Measurements from ENCODE around the gene P2RY6.

P2RY6 gene

DNA sequence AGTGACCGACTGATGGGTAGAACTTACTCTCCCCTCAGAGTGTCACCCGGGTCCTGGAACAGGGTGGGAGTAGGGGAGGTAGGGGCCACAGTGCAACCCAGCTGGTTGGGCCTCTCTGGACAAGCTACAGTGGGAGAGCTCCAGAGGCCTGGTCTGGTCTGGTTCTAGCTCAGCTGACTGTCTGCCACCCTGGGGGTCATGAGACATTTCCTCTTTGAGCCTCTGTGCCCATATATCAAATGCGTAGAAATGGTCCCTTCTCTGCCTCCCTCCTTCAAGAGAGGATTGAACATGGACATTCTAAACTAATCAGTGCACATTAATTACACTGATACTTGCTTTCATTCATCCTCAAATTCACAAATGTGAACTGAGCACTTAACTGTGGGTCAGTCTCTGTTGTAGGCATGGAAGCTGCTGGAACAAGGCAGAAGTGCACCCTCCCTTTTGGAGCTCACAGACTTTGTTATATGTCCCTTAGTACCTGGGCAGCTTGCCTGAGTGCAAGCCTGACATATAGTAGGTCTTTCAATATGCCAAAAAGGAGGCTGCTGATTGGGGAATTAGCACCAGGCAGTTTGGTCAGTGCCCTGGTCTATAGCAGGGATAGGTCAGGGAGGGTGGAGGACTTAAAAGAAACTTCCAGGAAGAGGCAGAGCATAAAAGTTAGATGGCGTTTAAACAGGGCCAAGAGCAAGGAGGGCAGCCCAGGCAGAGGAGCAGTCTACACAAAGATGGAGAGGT, 61.7 kb downstream of the P2RY6 start:
- Histone ChIP-seq H3K27ac (no peak overlapping the region), H3K27me3 (ENCODE audit: control insufficient read depth, insufficient read depth, low read length) (no peaks in the 10 kb centered on the region), H3K9ac (no peak overlapping the region), H2AFZ (no peak overlapping the region), H3K36me3 (ENCODE audit: control insufficient read depth, insufficient read depth, low read length) (no peaks in the 10 kb centered on the region), H3K9me3 (ENCODE audit: control insufficient read depth, low read length) (no peaks in the 10 kb centered on the region), H3K4me2 (ENCODE audit: low read length) (no peak overlapping the region), H3K4me3 (ENCODE audit: low read depth, low read length) (no peak overlapping the region), H3K79me2 (peaks cover 17% of the 10 kb centered on the region), H3K4me1 (peaks cover 8% of the 10 kb centered on the region)
- TF ChIP-seq, protein P1, sequence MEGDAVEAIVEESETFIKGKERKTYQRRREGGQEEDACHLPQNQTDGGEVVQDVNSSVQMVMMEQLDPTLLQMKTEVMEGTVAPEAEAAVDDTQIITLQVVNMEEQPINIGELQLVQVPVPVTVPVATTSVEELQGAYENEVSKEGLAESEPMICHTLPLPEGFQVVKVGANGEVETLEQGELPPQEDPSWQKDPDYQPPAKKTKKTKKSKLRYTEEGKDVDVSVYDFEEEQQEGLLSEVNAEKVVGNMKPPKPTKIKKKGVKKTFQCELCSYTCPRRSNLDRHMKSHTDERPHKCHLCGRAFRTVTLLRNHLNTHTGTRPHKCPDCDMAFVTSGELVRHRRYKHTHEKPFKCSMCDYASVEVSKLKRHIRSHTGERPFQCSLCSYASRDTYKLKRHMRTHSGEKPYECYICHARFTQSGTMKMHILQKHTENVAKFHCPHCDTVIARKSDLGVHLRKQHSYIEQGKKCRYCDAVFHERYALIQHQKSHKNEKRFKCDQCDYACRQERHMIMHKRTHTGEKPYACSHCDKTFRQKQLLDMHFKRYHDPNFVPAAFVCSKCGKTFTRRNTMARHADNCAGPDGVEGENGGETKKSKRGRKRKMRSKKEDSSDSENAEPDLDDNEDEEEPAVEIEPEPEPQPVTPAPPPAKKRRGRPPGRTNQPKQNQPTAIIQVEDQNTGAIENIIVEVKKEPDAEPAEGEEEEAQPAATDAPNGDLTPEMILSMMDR (IDR thresholded peaks at IDR 0.05): no peak

DNA sequence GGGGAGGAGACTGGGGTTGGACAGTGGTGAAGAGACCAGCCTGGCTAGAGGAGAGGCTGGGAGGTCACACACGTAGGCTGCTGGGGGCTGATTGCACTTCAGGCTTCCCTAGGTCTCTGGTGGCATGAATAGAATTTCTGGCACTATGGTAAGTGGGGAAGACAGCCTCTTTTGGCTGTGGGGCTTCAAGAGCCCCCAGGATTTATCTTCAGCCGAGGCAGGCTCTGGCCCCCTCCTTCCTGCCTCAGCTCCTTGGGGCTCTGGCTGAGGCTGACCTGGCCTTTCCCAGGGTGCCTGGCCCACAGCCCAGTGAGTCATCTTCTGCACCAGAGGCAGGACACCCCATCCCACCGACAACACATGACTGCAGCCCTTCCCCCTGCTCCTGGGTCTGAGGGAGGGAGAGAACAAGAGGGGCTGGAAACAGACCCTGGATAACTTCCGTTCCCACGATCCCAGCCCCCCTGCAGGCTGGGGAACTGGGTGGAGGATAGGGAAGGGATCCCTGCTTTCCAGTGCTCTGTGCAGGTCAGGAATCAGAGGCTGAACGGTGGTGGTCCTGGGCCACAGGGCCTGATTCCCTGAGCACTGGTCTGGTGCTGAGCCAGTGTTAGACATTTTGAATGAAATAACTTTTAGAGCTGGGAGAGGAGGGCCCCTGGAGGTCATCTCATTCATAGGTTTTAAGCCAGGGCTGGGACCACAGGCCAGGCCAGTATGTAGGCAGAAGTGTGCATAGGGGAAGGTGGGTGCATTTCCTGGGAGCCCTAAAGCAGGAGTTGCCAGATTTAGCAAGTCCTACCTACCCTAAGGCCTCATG, 62.5 kb downstream of the P2RY6 start:
- peak overlapping the region; percentile 6 for H3K27ac ChIP-seq
- peaks cover 8% of the 10 kb centered on the region for H3K4me1 ChIP-seq
- no peaks in the 10 kb centered on the region for H3K36me3 ChIP-seq (ENCODE audit: control insufficient read depth, insufficient read depth, low read length)
- H3K9me3 ChIP-seq (ENCODE audit: control insufficient read depth, low read length): no peaks in the 10 kb centered on the region
- peaks cover 20% of the 10 kb centered on the region for H3K79me2 ChIP-seq
- H3K27me3 ChIP-seq (ENCODE audit: control insufficient read depth, insufficient read depth, low read length): no peaks in the 10 kb centered on the region
- H2AFZ ChIP-seq: no peak overlapping the region
- no peak overlapping the region for H3K4me3 ChIP-seq (ENCODE audit: low read depth, low read length)
- TF ChIP-seq, protein P1 (IDR thresholded peaks at IDR 0.05): no peak
- no peak overlapping the region for H3K9ac ChIP-seq
- no peak overlapping the region for H3K4me2 ChIP-seq (ENCODE audit: low read length)

DNA sequence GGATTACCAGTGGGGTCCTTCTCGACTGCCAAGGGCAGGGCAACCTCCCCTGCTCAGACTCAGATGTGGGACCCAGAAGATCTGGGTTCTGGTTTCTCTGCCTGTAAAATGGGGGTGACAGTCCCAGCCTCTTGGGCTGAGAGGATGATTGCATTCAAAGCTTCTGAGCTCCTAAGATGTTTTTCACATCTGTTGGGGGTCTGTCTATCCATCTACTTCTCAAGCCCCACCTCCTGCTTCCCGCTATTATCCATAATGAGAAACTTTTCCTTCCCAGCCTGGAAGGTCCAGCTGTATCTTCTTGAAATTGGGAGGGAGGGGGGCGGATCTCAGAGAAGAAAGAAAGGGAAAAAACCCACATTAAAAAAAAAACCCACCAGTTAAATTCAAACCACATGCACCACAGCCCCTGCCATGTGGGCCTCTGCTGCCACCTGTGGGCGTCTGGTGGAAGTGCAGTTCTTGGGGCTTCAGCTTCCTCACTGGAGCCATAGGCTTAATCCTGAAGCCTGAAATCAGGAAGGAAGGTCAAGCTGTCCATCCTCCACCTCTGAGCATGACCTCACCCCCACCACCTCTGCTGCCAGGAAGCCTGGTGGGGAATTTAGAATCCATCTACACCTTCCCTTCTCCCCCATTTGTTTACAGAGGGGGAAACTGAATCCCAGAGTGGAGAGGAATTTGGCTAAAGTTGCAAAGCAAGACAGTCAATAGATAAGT, 63.2 kb downstream of the P2RY6 start:
- Histone ChIP-seq H3K27me3 (ENCODE audit: control insufficient read depth, insufficient read depth, low read length) (no peaks in the 10 kb centered on the region), H3K9ac (no peak overlapping the region), H3K27ac (peak overlapping the region; percentile 6), H3K9me3 (ENCODE audit: control insufficient read depth, low read length) (no peaks in the 10 kb centered on the region), H3K4me1 (peaks cover 8% of the 10 kb centered on the region), H3K4me2 (ENCODE audit: low read length) (no peak overlapping the region), H3K4me3 (ENCODE audit: low read depth, low read length) (no peak overlapping the region), H3K79me2 (peaks cover 25% of the 10 kb centered on the region), H3K36me3 (ENCODE audit: control insufficient read depth, insufficient read depth, low read length) (no peaks in the 10 kb centered on the region), H2AFZ (no peak overlapping the region)
- TF ChIP-seq, protein P1 (IDR thresholded peaks at IDR 0.05): peak; percentile 91

DNA sequence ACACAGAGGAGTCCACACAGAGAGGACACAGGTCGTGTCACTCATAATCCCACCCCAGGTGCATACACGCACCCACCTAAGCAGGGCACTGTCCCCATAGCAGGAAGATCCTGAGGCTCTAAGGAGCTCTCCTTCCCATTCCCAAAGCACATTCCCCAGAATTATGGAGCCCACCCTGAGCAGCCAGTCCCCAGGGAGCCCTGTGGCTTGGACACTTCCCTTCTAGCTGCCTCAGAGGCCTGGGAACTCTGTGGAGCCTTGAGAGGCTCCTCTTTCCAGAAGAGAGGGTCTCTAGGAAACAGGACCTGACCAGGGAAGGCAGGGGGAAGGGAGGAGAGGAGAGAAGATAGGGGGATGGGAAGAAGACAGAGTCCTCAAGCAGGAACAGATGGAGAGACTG, 65.7 kb downstream of the P2RY6 start:
- Histone ChIP-seq H3K9me3 (ENCODE audit: control insufficient read depth, low read length) (no peaks in the 10 kb centered on the region), H3K4me3 (ENCODE audit: low read depth, low read length) (no peak overlapping the region), H3K36me3 (ENCODE audit: control insufficient read depth, insufficient read depth, low read length) (no peaks in the 10 kb centered on the region), H3K79me2 (peaks cover 34% of the 10 kb centered on the region), H2AFZ (no peak overlapping the region), H3K9ac (no peak overlapping the region), H3K27ac (no peak overlapping the region), H3K4me1 (peaks cover 7% of the 10 kb centered on the region), H3K4me2 (ENCODE audit: low read length) (no peak overlapping the region), H3K27me3 (ENCODE audit: control insufficient read depth, insufficient read depth, low read length) (no peaks in the 10 kb centered on the region)
- TF ChIP-seq, protein P1 (IDR thresholded peaks at IDR 0.05): no peak

Measured in parathyroid adenoma (tissue), 2 donors.